Measurements from ENCODE around the gene TPRG1L. TPM values are rescaled to one million over a fixed set of nuclear protein-coding genes. Genes with fewer than 3 reads are reported as not detected.

TPRG1L gene
- polyA plus RNA-seq, 1 experiment, result 44.2 TPM

GRCh38 chr1:3602375-3602774 lies 22.4 kb upstream of the TPRG1L start:
- Histone ChIP-seq H3K27me3 (ENCODE audit: control insufficient read depth, insufficient read depth, low read length) (peaks cover 26% of the 10 kb centered on the region), H3K4me3 (ENCODE audit: low read depth, low read length) (no peak overlapping the region), H3K27ac (ENCODE audit: low read depth, low read length) (no peak overlapping the region), H3K9me3 (ENCODE audit: control insufficient read depth, insufficient read depth, low read length) (no peaks in the 10 kb centered on the region; the same call in 1 of the 2 replicates)
- no peak for DNase-seq (ENCODE audit: low read depth, low spot score)
- CTCF ChIA-PET, result no interaction called here
- no peak for TF ChIP-seq CTCF (IDR thresholded peaks at IDR 0.05; ENCODE audit: low read depth, low read length)
- POLR2A ChIA-PET, result no interaction called here

GRCh38 chr1:3603156-3603555 lies 21.7 kb upstream of the TPRG1L start:
- Histone ChIP-seq H3K9me3 (ENCODE audit: control insufficient read depth, insufficient read depth, low read length) (no peaks in the 10 kb centered on the region; the same call in 1 of the 2 replicates), H3K4me3 (ENCODE audit: low read depth, low read length) (no peak overlapping the region), H3K27ac (ENCODE audit: low read depth, low read length) (no peak overlapping the region), H3K27me3 (ENCODE audit: control insufficient read depth, insufficient read depth, low read length) (peaks cover 21% of the 10 kb centered on the region)
- ChIA-PET CTCF (interaction anchor here (0.6 kb wide), 1 partner anchor 16 kb away, joined by 3 read pairs; no protein-coding TSS in a partner anchor), POLR2A (no interaction called here)
- no peak for DNase-seq (ENCODE audit: low read depth, low spot score)
- TF ChIP-seq CTCF (IDR thresholded peaks at IDR 0.05; ENCODE audit: low read depth, low read length), result no peak

- TF ChIP-seq CTCF (IDR thresholded peaks at IDR 0.05; ENCODE audit: low read depth, low read length), result no peak
- Histone ChIP-seq H3K27me3 (ENCODE audit: control insufficient read depth, insufficient read depth, low read length) (peaks cover 20% of the 10 kb centered on the region), H3K4me3 (ENCODE audit: low read depth, low read length) (no peak overlapping the region), H3K27ac (ENCODE audit: low read depth, low read length) (no peak overlapping the region), H3K9me3 (ENCODE audit: control insufficient read depth, insufficient read depth, low read length) (no peaks in the 10 kb centered on the region; the same call in 1 of the 2 replicates)
- DNase-seq (ENCODE audit: low read depth, low spot score), result no peak
- POLR2A ChIA-PET, result no interaction called here
- CTCF ChIA-PET, result interaction anchor here (0.6 to 1.4 kb wide), 2 partner anchors 11 to 15 kb away, joined by 3 read pairs; no protein-coding TSS in a partner anchor
Observed at GRCh38 chr1:3603571-3604467, 21.0 kb upstream of the TPRG1L start.

- no peak overlapping the region for H3K4me3 ChIP-seq (ENCODE audit: low read depth, low read length)
- H3K27ac ChIP-seq (ENCODE audit: low read depth, low read length), result no peak overlapping the region
- TF ChIP-seq CTCF (IDR thresholded peaks at IDR 0.05; ENCODE audit: low read depth, low read length), result no peak
- ChIA-PET POLR2A (no interaction called here), CTCF (interaction anchor here (1.4 kb wide), 1 partner anchor 10 kb away, joined by 3 read pairs; no protein-coding TSS in a partner anchor)
- H3K27me3 ChIP-seq (ENCODE audit: control insufficient read depth, insufficient read depth, low read length), result peaks cover 23% of the 10 kb centered on the region
- DNase-seq (ENCODE audit: low read depth, low spot score), result no peak
- no peaks in the 10 kb centered on the region; the same call in 1 of the 2 replicates for H3K9me3 ChIP-seq (ENCODE audit: control insufficient read depth, insufficient read depth, low read length)
Observed at GRCh38 chr1:3604468-3604974, 20.3 kb upstream of the TPRG1L start.
